Stomach smooth muscle (tissue), 2 donors: Measurements from ENCODE around the gene CBFA2T3.

Experiments
- H3K27ac ChIP-seq: one replicate; pipeline ENCODE4 v1.7.0; 2013; ENCODE audit warnings: mild to moderate bottlenecking, low read length, inconsistent platforms
- H3K27me3 ChIP-seq, 2 donors: one replicate each; pipeline ENCODE4 v1.7.0; 2013; ENCODE audit warnings: low read length in 2 of 2; ENCODE audit not compliant: insufficient read depth in 2 of 2, control insufficient read depth in 1 of 2
- H3K36me3 ChIP-seq, 2 donors: one replicate each; pipeline ENCODE4 v1.7.0; 2013; ENCODE audit warnings: low read length in 2 of 2; ENCODE audit not compliant: control insufficient read depth in 2 of 2, insufficient read depth in 2 of 2
- H3K4me1 ChIP-seq: one replicate; pipeline ENCODE4 v1.7.0; 2013; ENCODE audit warnings: low read length; ENCODE audit not compliant: control insufficient read depth, insufficient read depth
- H3K4me3 ChIP-seq, 2 donors: one replicate each; pipeline ENCODE4 v1.7.0; 2013; ENCODE audit warnings: low read length in 2 of 2
- H3K9ac ChIP-seq, 2 donors: one replicate each; pipeline ENCODE4 v1.7.0; 2013; ENCODE audit warnings: low read length in 2 of 2, mild to moderate bottlenecking in 1 of 2
- H3K9me3 ChIP-seq, 2 donors: one replicate each; pipeline ENCODE4 v1.7.0; 2013; ENCODE audit warnings: low read length in 2 of 2; ENCODE audit not compliant: control insufficient read depth in 2 of 2
- donor health status: healthy.
- donor health status: Pancreatic carcinoma.

Gene CBFA2T3

GRCh38 chr16:88917915-88918627 lies 58.9 kb downstream of the CBFA2T3 start:
- Histone ChIP-seq H3K27ac (no peak overlapping the region), H3K27me3 (peaks cover 13 to 15% of the 10 kb centered on the region in 2 donors), H3K36me3 (no peaks in the 10 kb centered on the region), H3K9ac (no peak overlapping the region), H3K4me3 (no peak overlapping the region), H3K4me1 (peaks cover 20% of the 10 kb centered on the region), H3K9me3 (no peaks in the 10 kb centered on the region)

DNA sequence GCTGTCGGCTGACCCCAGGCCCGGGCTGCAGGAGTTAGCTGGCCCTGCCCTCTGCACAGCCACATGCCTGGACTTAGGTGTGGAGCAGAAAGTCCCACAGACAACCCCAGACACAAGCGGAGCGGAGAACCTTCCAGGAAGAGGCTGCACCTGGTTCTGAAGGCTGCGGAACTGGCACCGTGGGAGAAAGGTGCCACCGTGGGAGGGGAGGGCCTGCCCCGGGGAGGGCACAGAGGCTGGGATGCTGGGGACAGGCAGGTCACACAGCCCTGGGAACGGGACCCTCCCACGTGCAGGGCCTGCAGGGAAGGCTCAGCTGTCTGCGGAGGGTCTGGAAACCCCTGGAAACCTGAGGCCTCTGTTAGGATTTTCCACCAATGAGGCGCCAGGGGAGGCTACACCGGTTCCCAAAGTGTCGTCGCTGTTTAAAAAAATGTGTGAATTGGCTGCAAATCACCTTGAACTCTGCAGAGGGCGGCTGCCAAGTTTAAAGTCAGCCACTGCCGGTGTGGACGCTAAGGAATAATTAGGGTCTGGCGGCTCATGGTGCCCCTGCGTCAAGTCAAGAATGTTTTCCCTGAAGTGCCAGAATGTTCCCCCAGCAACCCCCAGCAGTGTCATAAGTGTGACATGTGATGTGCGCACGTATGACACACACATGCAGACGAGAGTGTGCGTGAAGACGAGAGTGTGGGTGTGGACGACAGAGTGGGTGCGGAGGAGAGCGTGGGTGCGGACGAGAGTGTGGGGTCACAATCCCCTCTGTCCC lies 59.7 kb downstream of the CBFA2T3 start:
- Histone ChIP-seq H3K9ac (no peak overlapping the region), H3K9me3 (no peaks in the 10 kb centered on the region), H3K27ac (no peak overlapping the region), H3K27me3 (peaks cover 13 to 18% of the 10 kb centered on the region in 2 donors), H3K36me3 (no peaks in the 10 kb centered on the region), H3K4me3 (no peak overlapping the region), H3K4me1 (peaks cover 14% of the 10 kb centered on the region)

DNA sequence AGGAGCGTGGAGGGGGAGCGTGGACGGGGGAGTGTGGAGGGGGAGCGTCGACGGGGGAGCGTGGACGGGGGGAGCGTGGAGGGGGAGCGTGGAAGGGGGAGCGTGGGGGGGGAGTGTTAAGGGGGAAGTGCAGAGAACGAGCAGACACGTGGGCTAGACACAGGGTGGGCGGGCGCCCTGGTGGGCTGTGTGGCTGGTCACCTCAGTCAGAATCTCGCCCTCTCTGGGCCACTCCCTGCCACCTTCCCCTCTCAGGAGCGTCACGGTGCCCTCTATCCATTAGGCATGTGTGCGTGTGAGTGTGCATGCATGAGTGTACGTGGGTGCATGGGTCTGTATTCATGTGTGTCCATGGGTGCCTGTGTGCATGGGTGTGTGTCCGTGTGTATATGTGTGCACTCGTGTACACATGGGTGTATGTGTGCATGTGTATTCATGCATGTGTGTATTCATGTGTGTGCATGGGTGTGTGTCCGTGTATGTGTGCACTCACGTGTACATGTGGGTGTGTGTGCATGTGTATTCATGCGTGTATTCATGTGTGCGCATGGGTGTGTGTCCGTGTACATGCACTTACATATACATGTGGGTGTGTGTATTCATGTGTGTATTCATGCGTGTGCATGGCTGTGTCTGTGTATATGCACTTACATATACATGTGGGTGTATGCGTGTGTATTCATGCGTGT lies 61.2 kb downstream of the CBFA2T3 start:
- H3K36me3 ChIP-seq, result no peaks in the 10 kb centered on the region
- peaks cover 3% of the 10 kb centered on the region for H3K4me1 ChIP-seq
- H3K27me3 ChIP-seq, result peaks cover 14 to 18% of the 10 kb centered on the region in 2 donors
- no peak overlapping the region for H3K27ac ChIP-seq
- no peak overlapping the region for H3K9ac ChIP-seq
- no peak overlapping the region for H3K4me3 ChIP-seq
- H3K9me3 ChIP-seq, result no peaks in the 10 kb centered on the region

DNA sequence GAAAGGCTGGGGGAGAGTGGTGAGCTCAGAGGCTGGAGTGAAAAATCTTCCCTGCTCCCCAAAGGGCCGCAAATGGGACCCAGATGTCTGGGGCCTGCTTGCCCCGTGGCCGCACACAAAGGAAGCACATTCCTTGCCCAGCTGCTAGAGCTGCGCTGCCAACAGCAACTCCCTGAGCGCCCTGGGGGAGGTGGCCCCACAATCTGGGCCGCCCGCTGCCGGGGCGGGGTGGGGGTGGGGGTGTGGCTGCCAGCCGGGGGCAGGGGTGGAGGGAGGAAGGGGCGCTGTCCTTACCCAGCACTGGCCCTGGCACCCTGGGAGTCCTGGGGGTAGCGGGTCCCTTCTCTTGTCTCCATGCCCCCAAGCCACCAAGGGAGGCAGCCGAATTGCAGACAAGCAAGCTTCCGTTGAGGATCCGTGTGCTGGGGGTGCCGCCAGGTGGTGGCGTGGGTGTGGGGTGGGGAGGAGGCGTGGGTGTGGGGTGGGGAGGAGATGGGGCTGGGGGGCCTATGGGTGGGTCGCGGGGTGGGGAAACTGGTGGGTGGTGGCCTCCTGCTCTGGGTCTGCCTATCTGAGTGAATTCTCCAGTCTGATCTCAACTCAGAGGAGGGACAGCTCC lies 62.1 kb downstream of the CBFA2T3 start:
- Histone ChIP-seq H3K27me3 (peaks cover 15 to 16% of the 10 kb centered on the region in 2 donors), H3K4me3 (no peak overlapping the region), H3K36me3 (no peaks in the 10 kb centered on the region), H3K9me3 (no peaks in the 10 kb centered on the region), H3K27ac (no peak overlapping the region), H3K9ac (no peak overlapping the region), H3K4me1 (no peaks in the 10 kb centered on the region)

DNA sequence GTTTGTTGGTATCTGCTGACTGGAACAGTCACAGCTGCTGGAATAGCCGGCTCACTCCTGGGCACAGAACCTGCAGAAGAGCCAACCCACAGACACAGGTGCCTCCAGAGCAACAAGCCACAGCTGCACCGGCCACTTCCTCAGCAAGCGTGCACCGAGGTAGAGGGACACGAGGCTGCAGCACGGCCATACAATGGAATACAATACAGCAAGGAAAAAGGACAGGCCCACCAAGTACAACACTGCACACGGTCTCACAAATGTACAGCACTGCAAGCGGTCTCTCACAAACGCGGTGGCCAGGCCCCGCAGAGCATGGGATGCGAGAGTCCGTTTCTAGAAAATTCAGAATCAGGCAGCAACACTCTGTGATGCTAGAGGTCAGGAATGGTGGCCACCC lies 63.1 kb downstream of the CBFA2T3 start:
- no peaks in the 10 kb centered on the region for H3K9me3 ChIP-seq
- H3K9ac ChIP-seq, result no peak overlapping the region
- H3K27me3 ChIP-seq, result peaks cover 15 to 16% of the 10 kb centered on the region in 2 donors
- H3K36me3 ChIP-seq, result no peaks in the 10 kb centered on the region
- no peak overlapping the region for H3K4me3 ChIP-seq
- H3K27ac ChIP-seq, result no peak overlapping the region
- no peaks in the 10 kb centered on the region for H3K4me1 ChIP-seq

- Histone ChIP-seq H3K9ac (no peak overlapping the region), H3K27me3 (peaks cover 15 to 16% of the 10 kb centered on the region in 2 donors), H3K4me3 (no peak overlapping the region), H3K36me3 (no peaks in the 10 kb centered on the region), H3K27ac (no peak overlapping the region), H3K4me1 (no peaks in the 10 kb centered on the region), H3K9me3 (no peaks in the 10 kb centered on the region)
These were observed 63.9 kb downstream of the CBFA2T3 start for GRCh38 chr16:88913001-88913612.

DNA sequence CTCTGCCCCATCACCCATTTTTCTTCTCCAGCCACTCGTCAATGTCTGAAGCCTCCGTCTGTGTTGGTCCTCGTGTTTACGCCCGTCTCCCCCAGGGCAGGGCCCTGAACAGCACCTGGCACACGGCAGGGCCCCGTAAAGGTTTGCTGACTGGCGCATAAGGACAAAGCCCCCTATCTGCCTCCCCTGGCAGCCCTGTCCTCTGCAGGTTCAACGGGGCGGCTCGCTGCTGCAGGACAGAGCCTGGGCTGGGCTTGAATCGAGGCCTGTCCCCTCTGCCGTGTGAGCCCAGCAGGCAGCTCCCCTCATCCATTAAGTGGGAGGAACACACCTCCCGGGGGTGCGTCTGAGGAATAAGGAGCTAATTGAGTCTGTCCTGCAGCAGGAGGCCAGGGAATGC lies 64.5 kb downstream of the CBFA2T3 start:
- Histone ChIP-seq H3K36me3 (no peaks in the 10 kb centered on the region), H3K9ac (no peak overlapping the region), H3K27me3 (peaks cover 15 to 16% of the 10 kb centered on the region in 2 donors), H3K27ac (no peak overlapping the region), H3K4me1 (no peaks in the 10 kb centered on the region), H3K4me3 (no peak overlapping the region), H3K9me3 (no peaks in the 10 kb centered on the region)

- Histone ChIP-seq H3K36me3 (no peaks in the 10 kb centered on the region), H3K27ac (no peak overlapping the region), H3K9me3 (no peaks in the 10 kb centered on the region), H3K27me3 (peaks cover 15 to 16% of the 10 kb centered on the region in 2 donors), H3K4me1 (no peaks in the 10 kb centered on the region), H3K4me3 (no peak overlapping the region), H3K9ac (no peak overlapping the region)
These were observed 65.1 kb downstream of the CBFA2T3 start for GRCh38 chr16:88911946-88912310.

- H3K4me3 ChIP-seq, result no peak overlapping the region
- H3K27ac ChIP-seq, result no peak overlapping the region
- peaks cover 15 to 16% of the 10 kb centered on the region in 2 donors for H3K27me3 ChIP-seq
- H3K36me3 ChIP-seq, result no peaks in the 10 kb centered on the region
- H3K9me3 ChIP-seq, result no peaks in the 10 kb centered on the region
- no peak overlapping the region for H3K9ac ChIP-seq
- no peaks in the 10 kb centered on the region for H3K4me1 ChIP-seq
These were observed 65.7 kb downstream of the CBFA2T3 start for GRCh38 chr16:88911136-88911945.
